Stimulated activated CD8-positive, alpha-beta memory T cell treated with anti-CD3 and anti-CD28 coated beads, Interleukin-12 subunit alpha, Interleukin-12 subunit beta, amount 100 ng/mL, for 24 hours (primary cell): Measurements from ENCODE around the gene LCK.

Source experiments
- DNase-seq: peaks from one replicate; pipeline ENCODE4 v3.0.0-alpha.2; 2020; ENCODE audit errors: extremely low read depth

The LCK gene

DNA sequence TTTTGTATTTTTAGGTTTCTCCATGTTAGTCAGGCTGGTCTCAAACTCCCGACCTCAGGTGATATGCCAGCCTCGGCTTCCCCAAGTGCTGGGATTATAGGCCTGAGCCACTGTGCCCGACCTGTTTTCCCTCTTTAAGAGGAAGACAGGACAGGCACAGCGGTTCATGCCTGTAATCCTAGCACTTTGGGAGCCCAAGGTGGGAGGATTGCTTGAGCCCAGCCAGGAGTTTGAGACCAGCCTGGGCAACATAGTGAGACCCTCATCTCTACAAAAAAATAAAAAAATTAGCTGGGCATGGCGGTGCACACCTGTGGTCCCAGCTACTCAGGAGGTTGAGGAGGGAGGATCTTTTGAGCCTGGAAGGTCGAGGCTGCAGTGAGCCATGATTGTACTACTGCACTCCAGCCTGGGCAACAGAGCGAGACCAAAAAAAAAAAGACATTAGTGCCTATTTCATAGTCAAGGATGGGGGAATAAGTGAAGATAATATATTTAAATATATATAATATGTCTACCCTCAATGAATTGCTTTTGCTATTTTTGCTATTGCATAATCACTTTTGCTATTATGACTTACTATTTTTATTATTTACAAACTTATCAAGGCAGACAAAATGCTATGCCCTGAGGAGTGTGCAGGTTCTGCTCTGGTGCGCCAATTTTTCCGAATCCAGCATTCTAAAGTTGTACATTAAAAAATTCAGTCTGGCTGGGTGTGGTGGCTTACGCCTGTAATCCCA, 67.2 kb downstream of the LCK start:
- DNase-seq = no peak

DNA sequence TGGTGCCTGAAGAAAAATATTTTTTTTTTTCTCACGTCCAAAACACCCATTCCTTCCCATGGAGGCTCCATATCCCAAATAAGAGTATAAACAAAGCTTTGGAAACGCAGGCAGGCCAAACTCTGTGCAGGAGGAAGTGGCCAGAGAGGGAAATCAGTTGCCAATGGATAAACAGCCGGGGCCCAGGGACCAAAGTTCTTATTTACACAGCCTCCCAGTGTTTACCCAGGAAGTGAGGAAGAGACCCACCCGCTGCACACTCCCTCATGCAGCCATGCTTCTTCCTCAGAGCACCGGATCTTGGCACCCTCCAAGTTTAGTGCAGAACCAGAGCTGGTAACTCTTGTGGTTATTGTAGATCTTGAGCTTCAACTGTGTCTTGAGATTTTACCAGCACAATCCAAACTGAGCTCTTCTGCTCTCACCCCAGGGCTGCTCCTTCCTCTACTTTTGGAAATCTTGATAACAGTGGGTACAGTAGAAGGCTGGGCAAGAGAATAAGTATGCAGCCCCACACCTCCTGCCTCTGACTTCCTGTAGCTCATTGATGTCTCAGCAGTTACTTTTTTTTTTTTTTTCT, 70.7 kb downstream of the LCK start:
- no peak for DNase-seq

DNA sequence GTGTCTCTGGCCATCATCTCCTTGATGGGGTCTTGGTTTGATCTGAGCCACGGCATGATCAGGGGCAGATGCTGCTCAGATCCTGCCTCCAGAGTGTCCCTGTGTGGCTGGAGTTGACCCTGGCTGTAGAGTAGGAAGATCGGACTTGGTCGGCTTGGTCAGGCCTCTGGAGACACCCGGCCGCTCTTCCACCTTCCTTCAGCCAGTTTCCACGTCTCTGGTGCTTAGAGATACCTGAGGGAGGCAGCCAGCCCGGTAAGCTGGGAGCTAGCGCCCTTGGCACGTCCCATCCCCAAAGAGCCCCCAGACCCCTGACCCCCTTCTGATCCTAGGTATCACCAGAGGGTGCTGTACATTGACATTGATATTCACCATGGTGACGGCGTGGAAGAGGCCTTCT, 76.1 kb downstream of the LCK start:
- DNase-seq = no peak

DNA sequence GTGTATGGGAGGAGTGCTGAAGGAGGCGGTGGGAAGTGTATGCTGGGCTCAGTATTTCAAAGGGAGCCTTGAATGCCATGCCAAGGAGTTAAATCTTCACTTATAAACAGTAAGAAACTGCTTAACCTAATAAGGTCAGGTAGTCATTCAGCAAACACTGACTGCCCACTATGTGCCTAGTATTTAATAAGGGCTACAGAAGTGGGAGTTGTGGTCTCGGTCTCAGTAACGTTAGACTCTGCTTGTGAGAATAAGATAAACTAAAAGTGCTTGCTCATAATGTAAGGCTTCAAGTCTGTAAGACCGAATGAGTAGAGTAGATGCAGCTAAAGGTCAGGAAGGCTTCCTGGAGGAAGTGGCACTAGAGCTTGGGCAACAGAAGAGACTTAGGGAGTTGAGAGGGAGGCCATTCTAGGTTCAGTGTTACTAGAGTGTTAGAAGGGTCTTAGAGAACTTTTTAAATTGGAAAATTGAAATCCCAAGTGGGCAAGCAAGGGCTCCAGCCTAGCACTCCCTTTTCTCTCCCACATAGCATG, 78.9 kb downstream of the LCK start:
- DNase-seq = no peak

- DNase-seq = no peak
These were observed 79.6 kb downstream of the LCK start for GRCh38 chr1:32330558-32331151.

- no peak for DNase-seq
These were observed 80.5 kb downstream of the LCK start for GRCh38 chr1:32331549-32331948.

GRCh38 chr1:32332290-32333079, 81.4 kb downstream of the LCK start:
- DNase-seq = no peak

DNA sequence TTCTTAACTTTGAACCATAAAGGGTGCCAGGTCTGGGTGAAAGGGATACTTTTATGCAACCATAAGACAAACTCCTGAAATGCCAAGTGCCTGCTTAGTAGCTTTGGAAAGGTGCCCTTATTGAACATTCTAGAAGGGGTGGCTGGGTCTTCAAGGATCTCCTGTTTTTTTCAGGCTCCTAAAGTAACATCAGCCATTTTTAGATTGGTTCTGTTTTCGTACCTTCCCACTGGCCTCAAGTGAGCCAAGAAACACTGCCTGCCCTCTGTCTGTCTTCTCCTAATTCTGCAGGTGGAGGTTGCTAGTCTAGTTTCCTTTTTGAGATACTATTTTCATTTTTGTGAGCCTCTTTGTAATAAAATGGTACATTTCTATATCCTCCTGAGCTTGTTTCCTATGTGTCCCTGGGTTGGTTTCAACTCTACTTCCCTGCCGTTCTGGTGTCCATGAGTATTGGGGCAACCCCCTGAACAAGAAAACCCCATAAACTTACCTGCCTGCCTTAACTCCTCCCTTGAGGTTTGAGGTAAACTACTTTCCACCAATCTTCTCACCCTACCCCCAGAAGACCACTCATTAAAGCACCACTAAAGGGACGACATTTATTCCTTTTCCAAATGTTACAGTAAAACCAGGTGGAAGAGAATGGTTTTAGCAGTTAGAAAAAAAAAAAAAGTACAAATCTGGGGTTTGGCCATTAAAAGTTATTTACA, 82.3 kb downstream of the LCK start:
- no peak for DNase-seq

GRCh38 chr1:32334274-32334861, 83.3 kb downstream of the LCK start:
- no peak for DNase-seq

DNA sequence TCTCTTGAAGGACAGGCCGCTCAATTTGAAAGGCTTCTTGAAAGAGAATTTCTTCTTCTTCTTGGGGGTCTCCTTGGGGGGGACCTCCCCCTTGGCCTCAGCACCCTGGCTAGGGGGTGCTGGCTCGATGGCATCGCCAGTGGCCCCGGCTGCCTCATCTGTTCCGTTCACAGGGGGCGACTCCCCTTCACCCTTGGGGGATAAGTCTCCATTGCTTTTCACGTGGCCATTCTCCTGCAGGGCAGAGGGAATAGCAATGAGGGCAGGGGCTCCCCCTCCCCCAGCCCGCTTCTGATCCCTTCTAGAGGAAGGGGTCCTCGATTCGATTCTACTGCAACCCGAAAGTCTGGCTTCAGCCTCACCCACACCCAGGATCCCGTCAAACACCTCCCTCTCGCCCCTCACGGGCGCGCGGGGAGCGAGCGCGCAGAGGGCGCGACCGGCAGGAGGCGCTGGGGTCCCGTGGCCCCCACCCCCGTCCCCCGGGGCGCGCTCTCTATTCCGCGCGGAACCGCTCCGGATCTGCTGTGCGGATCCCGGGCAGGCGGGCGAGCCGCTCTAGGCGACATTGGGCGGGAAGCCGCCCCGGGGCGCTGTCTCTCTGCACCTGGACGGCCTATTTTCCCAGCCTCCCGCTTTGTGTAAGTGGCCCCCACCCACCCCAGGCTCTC, 83.9 kb downstream of the LCK start:
- DNase-seq = no peak

DNA sequence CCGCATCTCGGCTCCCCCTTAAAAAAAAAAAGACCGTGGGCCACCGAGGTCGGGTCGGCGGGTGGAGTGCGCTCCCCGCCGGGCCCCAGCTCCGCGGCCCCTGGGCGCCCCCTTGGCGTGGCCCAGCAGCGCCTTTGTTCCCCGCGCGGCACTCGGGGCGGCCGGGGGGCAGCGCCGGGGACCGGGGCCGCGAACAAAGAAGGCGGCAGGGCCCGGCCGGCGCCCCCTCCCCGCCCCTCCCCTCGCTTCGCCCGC, 84.4 kb downstream of the LCK start:
- DNase-seq = no peak
